HG03280 (cell line): ENCODE measurements around the gene PTTG2.
"Not testable (repeated sequence)": the region's sequence is repeated elsewhere in the genome, so short reads cannot be mapped to it uniquely, and the experiment has no call there.

Source experiments
- ATAC-seq: cut with Tn5 transposase; IDR thresholded peaks from one replicate; pipeline ENCODE4 v1.9.1; 2021; ENCODE audit warnings: mild to moderate bottlenecking, moderate library complexity; ENCODE audit not compliant: unreplicated experiment

The PTTG2 gene

GRCh38 chr4:37953620-37954293, 6.4 kb upstream of the PTTG2 start:
- ATAC-seq, result no peak

GRCh38 chr4:37956941-37957340, 3.3 kb upstream of the PTTG2 start:
- no peak for ATAC-seq

DNA sequence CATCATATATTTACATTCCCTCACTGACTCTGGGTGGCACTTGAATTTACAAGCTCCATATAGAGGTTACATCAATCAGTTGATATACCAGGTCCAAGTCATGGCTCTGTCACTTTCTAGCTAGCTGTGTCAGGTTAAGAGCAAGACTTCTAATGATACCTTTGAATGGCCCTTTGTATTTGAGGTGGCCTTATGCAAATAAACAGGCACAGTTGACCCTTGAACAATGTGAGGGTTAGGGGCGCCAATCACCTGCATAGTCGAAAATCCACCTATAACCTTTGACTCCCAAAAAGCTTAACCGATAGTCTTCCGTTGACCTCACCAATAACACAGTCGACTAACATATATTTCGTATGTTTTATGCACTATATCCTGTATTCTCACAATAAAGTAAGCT, 1.3 kb upstream of the PTTG2 start:
- ATAC-seq, result no peak

- ATAC-seq, result no peak
Measured at GRCh38 chr4:37960679-37961450, 667 bp downstream of the PTTG2 start.

GRCh38 chr4:37964734-37965457, 4.7 kb downstream of the PTTG2 start:
- no peak for ATAC-seq

DNA sequence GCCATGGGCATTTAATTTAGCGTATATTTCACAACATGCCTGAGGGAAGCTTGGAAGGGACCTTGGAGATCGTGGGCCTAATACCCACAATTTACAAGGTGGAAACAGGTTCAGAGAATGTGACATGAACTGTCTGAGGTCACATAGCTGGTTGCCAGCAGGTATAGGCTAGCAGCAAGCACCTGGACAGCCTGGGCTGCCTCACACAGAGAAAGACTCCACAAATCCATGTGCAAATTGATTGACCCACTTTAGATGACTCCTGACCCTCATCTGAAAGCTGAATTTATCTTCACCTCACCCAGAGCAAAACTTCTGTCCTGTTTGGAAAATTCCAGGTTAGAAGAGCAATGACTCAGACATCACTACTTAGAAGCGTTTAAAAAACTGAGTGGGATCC, 5.8 kb downstream of the PTTG2 start:
- ATAC-seq, result no peak

DNA sequence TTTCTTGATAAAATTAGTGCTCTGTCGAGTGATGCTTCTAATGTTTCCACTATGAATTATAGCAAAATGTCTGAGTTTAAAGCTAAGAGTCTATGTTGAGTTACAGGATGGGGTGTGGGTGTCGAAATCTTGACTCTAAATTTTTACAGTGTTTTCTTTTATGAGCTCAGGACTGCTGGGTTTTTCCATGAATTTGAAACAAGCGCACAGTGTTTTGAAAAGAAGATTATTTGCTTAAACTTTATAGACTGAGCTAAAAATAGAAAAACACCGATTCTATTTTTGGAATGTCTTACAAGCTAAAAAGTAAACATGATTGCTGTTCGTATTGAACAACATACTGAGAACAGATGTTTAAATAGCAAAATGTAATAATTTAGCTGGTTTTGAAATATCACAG, 7.5 kb downstream of the PTTG2 start:
- no peak for ATAC-seq

GRCh38 chr4:37968747-37969146, 8.5 kb downstream of the PTTG2 start:
- ATAC-seq, result no peak

DNA sequence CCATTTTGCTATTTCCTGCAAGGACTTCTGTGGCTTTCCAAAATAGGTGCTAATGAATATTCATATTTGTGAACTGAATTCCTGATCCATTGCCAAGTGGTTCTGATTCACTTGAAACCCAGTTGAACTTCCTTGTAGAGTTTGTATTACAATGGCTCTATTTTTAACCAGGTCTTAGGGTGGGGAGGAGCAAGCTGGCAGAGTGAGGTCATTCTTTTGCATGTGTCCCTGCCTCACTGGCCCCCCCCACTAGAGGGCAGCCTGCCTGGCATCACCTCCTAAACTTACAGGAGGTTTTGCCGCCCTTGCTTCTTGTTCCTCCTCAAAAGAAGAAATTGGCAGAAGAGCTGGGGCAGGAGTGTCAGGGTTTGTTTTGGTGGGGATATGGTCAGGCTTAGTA, 10.5 kb downstream of the PTTG2 start:
- no peak for ATAC-seq

- no peak for ATAC-seq
Measured at GRCh38 chr4:37971202-37971601, 11.0 kb downstream of the PTTG2 start.

DNA sequence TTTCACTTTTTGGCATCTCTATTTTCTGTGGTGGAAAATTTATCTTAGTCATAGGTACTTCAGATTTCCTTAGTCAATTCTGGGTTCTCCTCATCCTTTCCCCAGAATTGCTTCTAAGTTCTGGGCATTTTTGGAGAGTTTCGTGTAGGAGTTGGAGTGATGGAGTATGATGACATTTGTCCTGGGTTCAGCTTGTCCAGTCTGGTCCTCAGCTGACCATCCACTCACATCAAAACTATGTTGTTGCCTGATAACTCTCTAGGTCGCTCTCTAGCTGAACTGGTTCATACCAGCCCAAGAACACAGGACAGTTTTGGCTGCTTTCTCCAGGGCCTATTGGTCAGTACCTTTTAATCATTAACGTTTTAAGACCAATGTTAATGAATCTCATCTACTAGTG, 13.2 kb downstream of the PTTG2 start:
- ATAC-seq, result no peak

GRCh38 chr4:37975321-37975822, 15.2 kb downstream of the PTTG2 start:
- not testable (repeated sequence) for ATAC-seq

GRCh38 chr4:37976507-37976906, 16.3 kb downstream of the PTTG2 start:
- no peak for ATAC-seq

- peak; percentile 80 for ATAC-seq
Measured at GRCh38 chr4:37976991-37977470, 16.8 kb downstream of the PTTG2 start.

DNA sequence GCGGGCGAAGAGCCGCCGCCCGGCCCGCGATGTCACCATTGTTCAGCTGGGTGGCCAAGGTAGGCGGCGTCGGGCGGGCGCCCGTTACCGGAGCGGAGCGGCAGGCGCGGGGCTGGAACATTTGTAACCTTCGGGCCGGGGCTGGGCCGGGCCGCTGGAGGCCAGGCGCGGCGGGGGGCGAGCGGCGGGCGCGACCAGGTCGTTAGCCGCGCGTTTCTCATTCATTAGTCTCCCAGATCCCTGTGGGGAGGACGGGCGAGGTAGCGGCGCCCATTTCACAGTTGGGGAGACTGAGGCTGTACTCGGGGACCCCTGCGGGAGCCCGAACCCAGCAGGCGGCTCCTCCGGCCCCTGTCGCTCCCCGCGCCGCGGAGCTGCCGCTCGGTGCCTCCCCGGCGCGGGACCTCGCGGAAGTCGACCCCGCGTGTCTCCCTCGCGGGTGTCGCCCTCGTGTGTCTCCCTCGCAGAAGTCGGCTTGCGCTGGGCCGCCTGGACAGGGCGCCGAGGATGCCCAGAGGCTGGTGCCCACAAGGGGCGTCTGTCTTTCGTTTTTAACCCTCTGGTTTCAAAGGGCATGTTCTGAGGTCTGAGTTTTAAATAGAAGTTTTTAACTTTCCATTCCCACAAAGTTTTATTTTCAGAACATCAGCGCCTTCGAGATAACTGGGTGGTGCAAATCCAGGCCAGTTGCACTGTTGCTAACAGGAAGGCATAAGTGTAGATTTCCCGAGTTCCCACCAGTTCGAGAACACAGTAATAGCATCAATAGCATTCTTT, 17.5 kb downstream of the PTTG2 start:
- ATAC-seq, result peak; percentile 56

DNA sequence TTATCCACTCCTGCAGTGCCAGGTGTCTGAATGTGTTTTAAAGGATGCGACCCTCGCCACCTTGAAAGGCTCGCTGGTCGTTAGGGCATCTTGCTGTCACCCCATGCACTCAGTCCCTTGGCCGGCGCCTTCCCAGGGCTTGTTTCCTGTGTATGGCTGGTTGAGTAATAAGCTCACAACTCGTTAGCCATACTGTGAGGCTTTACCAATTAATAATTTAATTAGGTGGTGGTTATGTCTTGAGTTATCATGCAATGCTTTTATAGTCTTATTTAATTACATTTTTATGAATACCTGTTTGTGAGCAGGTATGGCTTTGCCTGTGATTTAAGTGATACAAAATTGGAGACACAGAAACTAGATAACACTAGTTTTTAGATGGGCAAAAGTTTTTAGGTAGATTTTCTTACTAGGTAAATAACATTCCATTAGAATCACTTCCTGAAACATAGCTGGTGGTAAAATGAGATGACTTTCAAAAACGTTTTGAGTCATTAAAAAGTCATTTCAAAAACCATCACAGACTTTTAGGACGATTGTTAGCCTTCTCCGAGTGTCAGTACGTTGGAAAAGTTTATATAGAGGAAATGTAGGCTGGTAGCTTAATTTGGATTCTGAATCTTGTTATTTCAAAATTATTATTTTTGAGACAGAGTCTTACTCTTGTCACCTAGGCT, 18.2 kb downstream of the PTTG2 start:
- peak; percentile 24 for ATAC-seq

DNA sequence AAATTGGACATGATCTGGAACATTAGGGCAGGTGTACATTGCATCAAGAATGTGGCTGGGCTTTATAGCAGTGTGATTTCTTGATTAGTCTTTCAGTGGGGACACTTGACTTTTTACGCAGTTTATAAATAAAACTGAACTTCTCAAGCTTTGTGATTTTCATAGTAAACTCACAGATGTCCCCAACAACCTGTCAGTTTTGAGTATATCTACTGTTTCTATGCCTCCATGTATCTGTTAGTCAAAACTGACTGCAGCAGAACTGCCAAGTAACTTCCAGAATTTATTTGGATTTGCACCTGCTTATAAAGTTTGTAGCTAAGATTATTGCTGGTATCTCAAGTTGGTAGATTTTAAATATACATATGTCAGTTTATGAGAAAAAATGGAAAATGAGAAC, 20.0 kb downstream of the PTTG2 start:
- no peak for ATAC-seq

DNA sequence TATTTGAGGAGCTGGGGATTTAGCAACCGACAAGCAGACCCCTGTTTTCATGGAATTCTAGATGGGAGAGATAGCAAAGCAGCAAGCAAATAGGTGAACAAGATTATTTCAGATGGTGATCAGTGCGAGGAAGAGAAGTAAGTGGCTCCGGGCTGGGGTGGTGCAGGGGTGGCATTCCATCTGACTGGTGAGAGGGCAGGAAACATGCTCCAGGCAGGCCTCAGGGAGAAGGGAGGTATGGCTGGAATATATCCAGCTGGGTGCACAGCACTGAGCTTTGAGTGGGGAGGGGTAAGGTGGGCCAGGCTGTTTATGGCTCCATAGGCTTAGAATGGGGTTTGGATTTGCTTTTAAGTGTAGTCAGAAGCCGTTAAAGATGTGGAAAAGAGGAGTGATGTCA, 21.2 kb downstream of the PTTG2 start:
- ATAC-seq, result no peak

- no peak for ATAC-seq
Measured at GRCh38 chr4:37981844-37982720, 21.9 kb downstream of the PTTG2 start.
